Thyroid gland (tissue), 4 donors: Measurements from ENCODE around the gene TSEN2. TPM values are rescaled to one million over a fixed set of nuclear protein-coding genes. Genes with fewer than 3 reads are reported as not detected.

Experiments
- DNase-seq, 2 donors: peaks; one replicate each; pipeline ENCODE4 v3.0.0-alpha.2; 2019
- H3K27ac ChIP-seq, 3 donors: fragments of 200-600 bp; sonication (generic); 1 replicate in 2 of 3; 2 replicates in 1 of 3; pipeline ENCODE4 v1.5.1; 2016 to 2019; ENCODE audit warnings: mild to moderate bottlenecking in 1 of 3, moderate library complexity in 1 of 3
- H3K27me3 ChIP-seq: fragments of 200-600 bp; sonication (generic); one replicate; pipeline ENCODE4 v1.5.1; 2019
- H3K36me3 ChIP-seq, 2 donors: fragments of 200-600 bp; sonication (generic); one replicate each; pipeline ENCODE4 v1.5.1; 2016 to 2019
- H3K4me1 ChIP-seq, 2 donors: fragments of 200-600 bp; sonication (generic); one replicate each; pipeline ENCODE4 v1.5.1; 2017 to 2019
- H3K4me3 ChIP-seq, 3 donors: fragments of 200-600 bp; sonication (generic); replicated peaks in 1 of 3; 1 replicate in 2 of 3; 2 replicates in 1 of 3; pipeline ENCODE4 v1.5.1; 2016; ENCODE audit warnings: mild to moderate bottlenecking in 1 of 3
- H3K9me3 ChIP-seq: fragments of 200-600 bp; sonication (generic); one replicate; pipeline ENCODE4 v1.5.1; 2017
- POLR2A ChIP-seq, 2 donors: fragments of 450-650 bp; IDR thresholded peaks; one replicate each; pipeline ENCODE4 v1.6.1; 2017; ENCODE audit warnings: antibody characterized with exemption in 2 of 2, mild to moderate bottlenecking in 2 of 2, moderate library complexity in 1 of 2
- WGBS, 2 donors: methylation state at CpG; one replicate each; pipeline ENCODE4 v1.1.5; 2017; 5-methylcytosine and 5-hydroxymethylcytosine counted together
- intact Hi-C: fragments of 100-400 bp; cut with DNase I; formaldehyde crosslinking; loops from one replicate; pipeline ENCODE4 v1.15.1; 2023
- total RNA-seq, 4 donors: library from RNA; depleted of rRNA; stranded (reverse); fragments of >200 nt; gene quantifications; one replicate each; pipeline ENCODE4 v1.2.3, GENCODE V29; 2016
- TF ChIP-seq, protein P1 (sequence below), 6 experiments: fragments of 200-600 bp in 3 of 6; fragments of 450-650 bp in 3 of 6; sonication (generic) in 3 of 6; IDR thresholded peaks; one replicate each; pipeline ENCODE4 v1.5.1; 2016 to 2019; ENCODE audit warnings: antibody characterized with exemption in 6 of 6, mild to moderate bottlenecking in 2 of 6, inconsistent platforms in 1 of 6, moderate library complexity in 1 of 6

The TSEN2 gene
- total RNA-seq, 4 donors from 2014 or later = 14.9 to 25.8 (median 21.4) TPM

DNA sequence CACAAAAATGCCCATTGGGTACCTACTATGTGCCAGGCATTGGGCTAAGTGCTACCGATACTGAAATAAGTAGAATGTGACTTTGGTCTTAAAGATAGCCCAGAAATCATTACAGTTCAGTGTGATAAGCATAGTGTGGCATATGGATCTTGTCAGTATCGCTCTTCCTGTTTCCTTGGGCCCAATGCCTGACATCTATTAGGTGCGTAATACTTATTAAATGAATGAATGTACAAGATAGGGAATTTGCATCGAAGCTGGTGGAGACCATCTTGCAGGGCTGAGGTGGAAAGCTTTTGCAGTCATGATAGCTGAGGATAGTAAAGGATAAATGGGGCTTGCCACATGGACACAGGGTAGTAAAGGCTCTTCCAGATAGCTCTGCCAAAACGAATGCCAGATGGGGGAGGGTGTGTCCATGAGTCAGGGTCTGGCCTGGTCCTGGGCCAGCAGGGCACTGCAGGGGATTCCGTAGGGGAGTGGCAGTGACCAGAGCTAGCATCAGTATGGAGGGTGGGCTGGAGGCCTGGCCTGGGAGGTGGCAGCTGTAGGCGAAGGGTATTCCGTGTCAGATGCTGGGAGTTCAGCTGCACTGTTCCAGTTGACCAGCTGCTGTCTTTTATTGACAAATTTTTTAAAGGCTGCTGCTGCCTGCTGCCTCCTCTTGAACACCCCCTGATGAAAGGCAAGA, 23.5 kb downstream of the TSEN2 start:
- TF ChIP-seq, protein P1, sequence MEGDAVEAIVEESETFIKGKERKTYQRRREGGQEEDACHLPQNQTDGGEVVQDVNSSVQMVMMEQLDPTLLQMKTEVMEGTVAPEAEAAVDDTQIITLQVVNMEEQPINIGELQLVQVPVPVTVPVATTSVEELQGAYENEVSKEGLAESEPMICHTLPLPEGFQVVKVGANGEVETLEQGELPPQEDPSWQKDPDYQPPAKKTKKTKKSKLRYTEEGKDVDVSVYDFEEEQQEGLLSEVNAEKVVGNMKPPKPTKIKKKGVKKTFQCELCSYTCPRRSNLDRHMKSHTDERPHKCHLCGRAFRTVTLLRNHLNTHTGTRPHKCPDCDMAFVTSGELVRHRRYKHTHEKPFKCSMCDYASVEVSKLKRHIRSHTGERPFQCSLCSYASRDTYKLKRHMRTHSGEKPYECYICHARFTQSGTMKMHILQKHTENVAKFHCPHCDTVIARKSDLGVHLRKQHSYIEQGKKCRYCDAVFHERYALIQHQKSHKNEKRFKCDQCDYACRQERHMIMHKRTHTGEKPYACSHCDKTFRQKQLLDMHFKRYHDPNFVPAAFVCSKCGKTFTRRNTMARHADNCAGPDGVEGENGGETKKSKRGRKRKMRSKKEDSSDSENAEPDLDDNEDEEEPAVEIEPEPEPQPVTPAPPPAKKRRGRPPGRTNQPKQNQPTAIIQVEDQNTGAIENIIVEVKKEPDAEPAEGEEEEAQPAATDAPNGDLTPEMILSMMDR (IDR thresholded peaks at IDR 0.05) = no peak
- TF ChIP-seq POLR2A (IDR thresholded peaks at IDR 0.05) = no peak
- Histone ChIP-seq H3K27ac (no peak overlapping the region), H3K27me3 (no peaks in the 10 kb centered on the region), H3K9me3 (no peaks in the 10 kb centered on the region), H3K4me1 (peaks cover 0 to 13% of the 10 kb centered on the region in 2 donors), H3K4me3 (no peak overlapping the region), H3K36me3 (peaks cover 9 to 15% of the 10 kb centered on the region in 2 donors)
- DNase-seq = no peak
- intact Hi-C loops = no loop called here
- 92 to 95% methylated on average over 8 of the region's 8 CpGs for WGBS, 2 donors

DNA sequence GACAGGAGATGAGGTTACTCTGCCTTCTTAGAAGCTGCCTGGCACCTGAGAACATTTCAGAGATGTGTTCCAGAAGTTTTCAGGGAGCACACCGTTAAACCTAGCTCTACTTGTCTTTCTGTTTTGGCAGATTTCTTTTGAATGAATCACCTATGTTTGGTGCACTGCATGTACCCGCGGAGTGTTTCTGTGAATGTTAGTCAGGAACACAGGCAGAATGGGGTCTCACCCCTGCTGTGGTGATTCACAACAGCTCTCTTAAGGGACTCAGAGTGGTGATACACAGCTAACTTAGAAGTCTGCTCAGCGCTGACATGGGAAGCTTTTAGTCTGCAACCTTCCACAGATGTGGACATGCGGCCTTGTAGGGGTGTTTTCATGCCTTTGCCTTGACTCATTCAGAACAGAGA, 24.0 kb downstream of the TSEN2 start:
- Histone ChIP-seq H3K4me1 (peaks cover 0 to 13% of the 10 kb centered on the region in 2 donors), H3K36me3 (peaks cover 5 to 12% of the 10 kb centered on the region in 2 donors), H3K27me3 (no peaks in the 10 kb centered on the region), H3K4me3 (no peak overlapping the region), H3K9me3 (no peaks in the 10 kb centered on the region), H3K27ac (no peak overlapping the region)
- 82 to 86% methylated on average over 5 of the region's 5 CpGs for WGBS, 2 donors
- DNase-seq = no peak
- TF ChIP-seq, protein P1 (IDR thresholded peaks at IDR 0.05) = no peak
- TF ChIP-seq POLR2A (IDR thresholded peaks at IDR 0.05) = no peak
- intact Hi-C loops = no loop called here

DNA sequence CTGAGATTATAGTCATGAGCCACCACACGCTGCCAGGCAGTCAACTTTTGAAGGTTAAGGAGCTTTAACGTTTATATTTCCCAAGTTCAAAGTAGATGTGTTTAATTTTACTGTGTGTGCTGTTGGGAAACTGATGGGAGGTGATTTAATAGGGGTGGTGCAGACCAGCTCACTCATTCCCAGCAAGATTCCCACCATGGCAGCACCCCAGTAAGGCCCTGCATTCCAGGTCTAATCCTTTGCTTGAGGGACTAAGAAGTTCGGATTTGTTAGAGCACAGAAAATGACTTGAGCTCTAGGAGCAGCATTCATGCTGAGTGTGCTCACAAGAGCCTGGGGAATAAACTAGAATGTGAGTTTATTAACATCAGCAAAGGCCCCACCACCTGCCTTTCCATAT, 25.2 kb downstream of the TSEN2 start:
- TF ChIP-seq POLR2A (IDR thresholded peaks at IDR 0.05) = no peak
- TF ChIP-seq, protein P1 (IDR thresholded peaks at IDR 0.05) = no peak
- no peak for DNase-seq
- intact Hi-C loops = no loop called here
- H3K4me3 ChIP-seq = no peak overlapping the region
- WGBS, 2 donors = 87% methylated on average over 3 of the region's 3 CpGs
- H3K27me3 ChIP-seq = no peaks in the 10 kb centered on the region
- peaks cover 0 to 13% of the 10 kb centered on the region in 2 donors for H3K4me1 ChIP-seq
- H3K36me3 ChIP-seq = peaks cover 0 to under 1% of the 10 kb centered on the region in 2 donors
- H3K9me3 ChIP-seq = no peaks in the 10 kb centered on the region
- no peak overlapping the region for H3K27ac ChIP-seq

DNA sequence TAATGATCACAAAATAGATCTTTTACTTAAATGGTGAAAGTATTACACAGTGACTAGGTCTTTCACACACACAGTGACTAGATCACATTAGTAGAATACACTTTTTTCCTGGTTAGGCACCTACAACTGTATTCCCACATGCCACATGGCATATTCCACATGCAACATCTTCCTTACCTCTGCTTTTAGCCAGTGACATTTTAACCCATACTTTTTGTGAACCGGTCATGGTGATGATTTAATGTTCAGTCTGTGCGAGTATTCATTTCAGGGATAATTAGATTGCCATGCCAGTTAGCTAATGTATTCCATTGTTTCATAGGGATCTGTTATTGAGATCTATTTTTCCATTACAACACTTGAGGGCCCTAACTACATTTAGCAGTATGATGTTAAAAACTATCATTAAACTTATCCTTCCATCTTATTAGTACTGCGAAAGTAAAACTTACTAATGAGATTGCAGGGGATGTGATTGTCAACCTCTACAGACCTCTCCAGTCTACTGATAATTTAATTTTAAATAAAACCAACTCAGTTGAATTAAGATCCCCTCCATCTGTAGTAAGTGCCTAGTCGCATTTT, 28.3 kb downstream of the TSEN2 start:
- no peak for TF ChIP-seq POLR2A (IDR thresholded peaks at IDR 0.05)
- TF ChIP-seq, protein P1 (IDR thresholded peaks at IDR 0.05) = no peak
- Histone ChIP-seq H3K4me3 (no peak overlapping the region), H3K4me1 (peaks cover 0 to 4% of the 10 kb centered on the region in 2 donors), H3K9me3 (no peaks in the 10 kb centered on the region), H3K36me3 (no peaks in the 10 kb centered on the region), H3K27me3 (no peaks in the 10 kb centered on the region), H3K27ac (no peak overlapping the region)
- 96 to 97% methylated on average over 4 of the region's 4 CpGs for WGBS, 2 donors
- DNase-seq = no peak
- intact Hi-C loops = no loop called here
